ENCODE measurements around the gene ARHGAP9. TPM values are rescaled to one million over a fixed set of nuclear protein-coding genes. Genes with fewer than 3 reads are reported as not detected.

ARHGAP9 gene
- total RNA-seq, 2 donors from 2014 or later: 32.0 to 32.5 TPM

GRCh38 chr12:57476162-57476992 is 3.3 kb downstream of the ARHGAP9 start:
- Histone ChIP-seq H3K4me3 (peak overlapping the region; percentile 72), H3K27me3 (replicated peaks; ENCODE audit: insufficient read depth) (no peaks in the 10 kb centered on the region)
- no peak for DNase-seq (ENCODE audit: low spot score)

DNA sequence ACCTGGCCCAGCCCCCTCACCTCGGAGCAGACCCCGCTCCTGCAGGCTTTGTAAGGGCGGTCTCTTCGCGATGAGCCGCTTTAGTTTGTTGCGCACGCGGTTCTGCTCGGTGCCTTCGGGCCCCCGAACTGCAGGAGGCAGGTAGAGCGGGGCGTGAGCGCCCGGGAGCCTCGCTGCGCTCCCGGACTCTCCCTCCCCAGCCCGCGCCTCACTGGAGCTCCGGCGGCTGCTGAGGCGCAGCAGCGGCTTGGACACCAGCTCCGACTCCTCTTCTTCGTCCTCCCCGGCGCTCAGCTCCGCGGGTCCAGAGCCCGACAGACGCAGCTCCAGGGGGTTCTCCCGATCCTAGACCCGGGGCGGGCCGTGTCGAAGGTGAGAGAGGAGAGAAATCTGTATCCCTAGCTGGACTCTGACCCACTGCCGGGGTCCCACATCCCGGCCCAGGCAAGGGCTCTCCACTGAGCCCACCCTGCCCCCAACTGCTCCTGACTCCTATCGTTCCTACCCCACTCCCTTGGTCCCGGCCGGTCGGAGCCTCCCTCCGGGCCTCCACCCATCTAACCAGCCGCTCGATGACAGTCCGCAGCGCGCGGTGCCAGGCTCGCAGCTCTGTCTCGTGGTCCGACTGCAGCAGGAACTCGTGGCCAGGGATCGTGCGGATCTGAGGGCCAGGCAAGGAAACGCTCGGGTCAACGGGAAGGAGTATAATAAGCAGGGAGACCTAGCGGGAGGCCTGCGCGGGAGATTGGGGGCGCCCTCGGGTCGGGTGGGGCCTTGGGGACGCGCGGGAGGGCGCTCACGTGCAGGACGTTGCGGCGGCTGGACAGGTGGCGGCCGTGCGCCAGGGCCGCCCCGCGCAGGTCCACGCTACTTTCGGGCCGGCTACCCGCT is 4.2 kb downstream of the ARHGAP9 start:
- no peaks in the 10 kb centered on the region for H3K27me3 ChIP-seq (replicated peaks; ENCODE audit: insufficient read depth)
- TF ChIP-seq, protein P1, sequence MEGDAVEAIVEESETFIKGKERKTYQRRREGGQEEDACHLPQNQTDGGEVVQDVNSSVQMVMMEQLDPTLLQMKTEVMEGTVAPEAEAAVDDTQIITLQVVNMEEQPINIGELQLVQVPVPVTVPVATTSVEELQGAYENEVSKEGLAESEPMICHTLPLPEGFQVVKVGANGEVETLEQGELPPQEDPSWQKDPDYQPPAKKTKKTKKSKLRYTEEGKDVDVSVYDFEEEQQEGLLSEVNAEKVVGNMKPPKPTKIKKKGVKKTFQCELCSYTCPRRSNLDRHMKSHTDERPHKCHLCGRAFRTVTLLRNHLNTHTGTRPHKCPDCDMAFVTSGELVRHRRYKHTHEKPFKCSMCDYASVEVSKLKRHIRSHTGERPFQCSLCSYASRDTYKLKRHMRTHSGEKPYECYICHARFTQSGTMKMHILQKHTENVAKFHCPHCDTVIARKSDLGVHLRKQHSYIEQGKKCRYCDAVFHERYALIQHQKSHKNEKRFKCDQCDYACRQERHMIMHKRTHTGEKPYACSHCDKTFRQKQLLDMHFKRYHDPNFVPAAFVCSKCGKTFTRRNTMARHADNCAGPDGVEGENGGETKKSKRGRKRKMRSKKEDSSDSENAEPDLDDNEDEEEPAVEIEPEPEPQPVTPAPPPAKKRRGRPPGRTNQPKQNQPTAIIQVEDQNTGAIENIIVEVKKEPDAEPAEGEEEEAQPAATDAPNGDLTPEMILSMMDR (IDR thresholded peaks at IDR 0.05): no peak
- H3K27ac ChIP-seq: no peak overlapping the region
- H3K9me3 ChIP-seq: no peaks in the 10 kb centered on the region
- peaks cover 15 to 17% of the 10 kb centered on the region in 2 donors for H3K4me1 ChIP-seq (ENCODE audit: control insufficient read depth in 1 of 2, low read depth in 2 of 2)
- DNase-seq (ENCODE audit: low spot score) (no peak), ATAC-seq (ENCODE audit: insufficient number of reproducible peaks, low FRiP score, low read depth) (no peak)
- H3K36me3 ChIP-seq: no peaks in the 10 kb centered on the region
- peak overlapping the region; percentile 72 for H3K4me3 ChIP-seq

More at GRCh38 chr12:57476162-57476992, 3.3 kb downstream of the ARHGAP9 start:
- no peak overlapping the region for H3K27ac ChIP-seq
- no peak for ATAC-seq (ENCODE audit: insufficient number of reproducible peaks, low FRiP score, low read depth)
- peaks cover 15 to 17% of the 10 kb centered on the region in 2 donors for H3K4me1 ChIP-seq (ENCODE audit: control insufficient read depth in 1 of 2, low read depth in 2 of 2)
- TF ChIP-seq, protein P1 (IDR thresholded peaks at IDR 0.05): peak; percentile 13
- H3K9me3 ChIP-seq: no peaks in the 10 kb centered on the region
- H3K36me3 ChIP-seq: no peaks in the 10 kb centered on the region

DNA sequence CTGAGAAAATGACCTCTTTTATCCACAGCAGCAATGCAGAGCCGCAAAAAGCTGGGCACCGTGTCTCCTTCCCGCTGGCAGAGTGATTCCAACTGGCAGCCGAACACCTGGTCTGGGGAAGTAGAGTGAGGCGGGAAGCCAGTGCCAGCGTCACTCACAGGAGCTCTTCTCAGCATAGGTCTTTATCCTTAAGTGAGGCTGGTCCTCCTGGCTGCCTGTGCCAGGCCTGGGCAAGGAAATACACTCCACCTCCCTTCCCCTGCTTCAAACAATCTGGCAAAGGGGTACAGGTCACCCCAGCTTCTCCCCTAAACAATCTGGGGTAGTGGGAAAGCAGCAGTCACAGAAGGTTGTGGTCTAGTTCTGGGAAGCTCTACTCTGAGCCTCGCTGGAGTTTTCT is 4.8 kb downstream of the ARHGAP9 start:
- TF ChIP-seq, protein P1 (IDR thresholded peaks at IDR 0.05): no peak
- no peaks in the 10 kb centered on the region for H3K36me3 ChIP-seq
- ATAC-seq (ENCODE audit: insufficient number of reproducible peaks, low FRiP score, low read depth): no peak
- H3K4me1 ChIP-seq (ENCODE audit: control insufficient read depth in 1 of 2, low read depth in 2 of 2): peaks cover 15 to 17% of the 10 kb centered on the region in 2 donors
- H3K9me3 ChIP-seq: no peaks in the 10 kb centered on the region
- H3K27me3 ChIP-seq (replicated peaks; ENCODE audit: insufficient read depth): no peaks in the 10 kb centered on the region
- DNase-seq (ENCODE audit: low spot score): no peak
- H3K27ac ChIP-seq: no peak overlapping the region
- peak overlapping the region; percentile 72 for H3K4me3 ChIP-seq

DNA sequence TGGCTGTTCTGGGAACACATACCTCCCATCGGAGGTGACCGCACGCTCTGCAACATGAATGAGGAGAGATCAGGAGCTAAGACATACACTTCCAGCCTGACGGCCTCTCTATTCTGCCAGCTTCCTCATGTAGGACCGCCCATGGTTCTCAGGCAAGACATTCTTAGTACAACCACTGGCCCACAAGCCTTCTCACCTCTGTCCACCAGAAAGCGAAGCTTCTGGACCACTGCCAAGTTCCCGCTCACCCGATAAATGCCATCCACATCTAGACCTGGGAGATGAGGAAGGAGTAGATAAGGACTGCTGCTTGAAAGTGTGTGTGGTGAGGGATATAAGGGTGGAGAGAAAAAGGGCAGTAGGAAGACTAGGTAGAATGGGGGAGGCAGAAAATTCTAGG is 5.2 kb downstream of the ARHGAP9 start:
- ATAC-seq (ENCODE audit: insufficient number of reproducible peaks, low FRiP score, low read depth) (no peak), DNase-seq (ENCODE audit: low spot score) (no peak)
- Histone ChIP-seq H3K9me3 (no peaks in the 10 kb centered on the region), H3K4me3 (no peak overlapping the region), H3K4me1 (ENCODE audit: control insufficient read depth in 1 of 2, low read depth in 2 of 2) (peaks cover 15 to 17% of the 10 kb centered on the region in 2 donors), H3K27ac (no peak overlapping the region), H3K27me3 (replicated peaks; ENCODE audit: insufficient read depth) (no peaks in the 10 kb centered on the region), H3K36me3 (no peaks in the 10 kb centered on the region)
- TF ChIP-seq, protein P1 (IDR thresholded peaks at IDR 0.05): no peak

- no peak overlapping the region for H3K27ac ChIP-seq
- DNase-seq (ENCODE audit: low spot score) (no peak), ATAC-seq (ENCODE audit: insufficient number of reproducible peaks, low FRiP score, low read depth) (no peak)
- TF ChIP-seq, protein P1 (IDR thresholded peaks at IDR 0.05): no peak
- H3K9me3 ChIP-seq: no peaks in the 10 kb centered on the region
- no peaks in the 10 kb centered on the region for H3K36me3 ChIP-seq
- H3K27me3 ChIP-seq (replicated peaks; ENCODE audit: insufficient read depth): no peaks in the 10 kb centered on the region
- peaks cover 15 to 17% of the 10 kb centered on the region in 2 donors for H3K4me1 ChIP-seq (ENCODE audit: control insufficient read depth in 1 of 2, low read depth in 2 of 2)
- H3K4me3 ChIP-seq: no peak overlapping the region
Observed at GRCh38 chr12:57473886-57474285, 5.8 kb downstream of the ARHGAP9 start.
